HG03575 (cell line): ENCODE results near the gene ENAH.
"Not testable (repeated sequence)": the region's sequence is repeated elsewhere in the genome, so short reads cannot be mapped to it uniquely, and the experiment has no call there.

ENCODE experiments used
- ATAC-seq: cut with Tn5 transposase; IDR thresholded peaks from one replicate; pipeline ENCODE4 v1.9.1; 2021; ENCODE audit not compliant: unreplicated experiment, insufficient number of reproducible peaks, low FRiP score; ENCODE audit errors: extremely low read depth

Gene ENAH

DNA sequence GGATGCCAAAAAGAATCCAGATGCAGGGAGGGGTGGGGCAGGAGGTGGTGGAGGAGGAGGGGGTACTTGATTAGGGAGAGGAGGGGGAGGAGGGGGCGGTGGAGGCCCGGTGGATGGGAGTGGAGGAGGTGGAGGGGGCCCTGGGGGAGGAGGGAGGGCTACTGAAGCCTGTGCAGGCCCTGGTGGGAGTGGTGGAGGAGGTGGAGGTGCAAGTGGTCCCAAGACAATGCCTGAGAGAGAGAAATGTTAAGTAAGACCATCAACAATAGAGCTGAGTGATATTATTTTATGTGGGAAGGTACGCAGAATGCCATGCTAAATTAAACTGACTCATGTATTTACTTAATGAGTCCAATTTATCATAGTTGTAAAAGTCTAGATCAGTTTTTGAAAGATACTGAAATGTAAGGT is 138.2 kb downstream of the ENAH start:
- no peak for ATAC-seq

DNA sequence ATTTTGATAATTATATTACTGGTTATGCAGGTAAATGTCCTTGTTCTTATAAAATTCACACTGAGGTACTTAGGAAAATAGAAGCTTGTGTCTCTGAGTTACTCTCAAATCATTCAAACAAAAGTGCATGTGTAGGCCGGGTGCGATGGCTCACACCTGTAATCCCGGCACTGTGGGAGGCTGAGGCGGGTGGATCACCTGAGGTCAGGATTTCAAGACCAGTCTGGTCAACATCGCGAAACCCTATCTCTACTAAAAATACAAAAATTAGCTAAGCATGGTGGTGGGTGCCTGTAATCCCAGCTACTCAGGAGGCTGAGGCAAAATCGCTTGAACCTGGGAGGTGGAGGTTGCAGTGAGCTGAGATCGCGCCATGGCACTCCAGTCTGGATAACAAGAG is 139.3 kb downstream of the ENAH start:
- not testable (repeated sequence) for ATAC-seq

DNA sequence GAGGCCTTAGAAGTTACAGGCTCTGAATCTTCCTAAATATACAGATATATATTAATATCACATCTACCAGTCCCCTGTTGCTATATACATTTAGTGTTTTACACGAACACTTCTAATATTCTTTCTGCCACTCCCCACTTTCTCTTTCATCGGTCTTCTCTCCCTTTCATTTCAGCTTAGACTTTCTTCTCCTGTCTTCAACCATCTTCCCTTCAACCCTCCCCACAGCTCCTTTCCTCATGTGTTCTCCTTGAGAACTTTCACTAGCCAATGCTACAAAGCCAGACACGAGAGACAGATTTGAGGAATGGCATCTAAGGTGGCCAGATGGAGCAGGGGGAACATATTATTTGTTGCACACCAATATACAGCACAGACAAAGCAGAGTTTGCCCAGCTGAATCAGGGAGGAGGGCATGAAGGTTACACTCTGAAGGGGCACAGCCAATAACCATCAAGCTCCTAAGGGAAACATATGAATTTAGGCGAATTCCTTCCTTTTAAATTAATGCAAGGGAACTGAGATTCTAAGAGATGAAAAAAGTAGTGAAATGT is 141.0 kb downstream of the ENAH start:
- no peak for ATAC-seq

DNA sequence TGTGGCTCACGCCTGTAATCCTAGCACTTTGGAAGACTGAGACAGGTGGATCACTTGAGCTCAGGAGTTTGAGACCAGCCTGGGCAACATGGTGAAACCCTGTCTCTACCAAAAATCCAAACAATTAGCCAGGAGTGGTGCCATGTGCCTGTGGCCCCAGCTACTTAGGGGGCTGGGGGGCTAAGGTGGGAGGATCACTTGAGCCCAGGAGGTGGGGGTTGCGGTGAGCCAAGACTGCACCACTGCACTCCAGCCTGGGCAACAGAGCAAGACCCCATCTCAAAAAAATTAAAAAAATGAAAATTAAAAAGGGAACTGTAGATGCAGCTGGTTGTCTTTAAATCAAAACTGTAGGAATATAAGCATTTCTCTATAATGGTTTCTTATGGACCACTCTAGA is 142.2 kb downstream of the ENAH start:
- not testable (repeated sequence) for ATAC-seq

DNA sequence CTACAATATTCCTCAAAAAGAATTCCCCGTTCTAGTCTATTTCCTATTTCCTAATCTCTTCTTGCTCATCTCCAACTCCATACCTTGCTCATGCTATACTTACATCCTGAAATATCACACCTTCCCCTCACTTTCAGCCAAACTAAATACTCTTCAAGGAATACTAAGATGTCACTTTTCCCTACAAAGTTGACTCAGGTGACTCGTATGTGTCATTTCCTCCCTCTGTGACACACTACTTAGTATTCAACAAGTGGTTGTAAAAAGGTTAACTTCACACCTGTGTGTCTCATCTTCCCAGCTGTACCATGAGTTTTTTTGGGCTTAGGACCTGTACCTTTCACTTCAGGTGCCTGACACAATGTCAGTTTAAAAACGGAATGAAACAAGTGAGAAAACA is 143.2 kb downstream of the ENAH start:
- ATAC-seq: no peak

DNA sequence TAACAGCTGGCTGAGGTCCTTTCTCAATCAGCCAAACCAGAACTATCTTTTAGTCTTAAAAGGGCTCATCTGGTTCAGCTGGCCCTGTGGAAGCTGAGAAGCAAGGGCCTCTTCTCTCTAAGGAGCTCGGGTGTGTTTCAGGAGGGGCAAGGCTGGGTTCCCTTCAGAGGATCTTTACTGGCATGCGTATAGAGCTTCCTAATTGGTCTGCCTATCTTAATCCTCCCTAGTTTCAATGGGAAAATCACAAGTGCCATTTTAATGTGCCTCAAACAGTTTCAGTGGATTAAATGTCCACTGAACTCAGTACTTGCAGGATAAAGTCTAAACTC is 143.6 kb downstream of the ENAH start:
- no peak for ATAC-seq

DNA sequence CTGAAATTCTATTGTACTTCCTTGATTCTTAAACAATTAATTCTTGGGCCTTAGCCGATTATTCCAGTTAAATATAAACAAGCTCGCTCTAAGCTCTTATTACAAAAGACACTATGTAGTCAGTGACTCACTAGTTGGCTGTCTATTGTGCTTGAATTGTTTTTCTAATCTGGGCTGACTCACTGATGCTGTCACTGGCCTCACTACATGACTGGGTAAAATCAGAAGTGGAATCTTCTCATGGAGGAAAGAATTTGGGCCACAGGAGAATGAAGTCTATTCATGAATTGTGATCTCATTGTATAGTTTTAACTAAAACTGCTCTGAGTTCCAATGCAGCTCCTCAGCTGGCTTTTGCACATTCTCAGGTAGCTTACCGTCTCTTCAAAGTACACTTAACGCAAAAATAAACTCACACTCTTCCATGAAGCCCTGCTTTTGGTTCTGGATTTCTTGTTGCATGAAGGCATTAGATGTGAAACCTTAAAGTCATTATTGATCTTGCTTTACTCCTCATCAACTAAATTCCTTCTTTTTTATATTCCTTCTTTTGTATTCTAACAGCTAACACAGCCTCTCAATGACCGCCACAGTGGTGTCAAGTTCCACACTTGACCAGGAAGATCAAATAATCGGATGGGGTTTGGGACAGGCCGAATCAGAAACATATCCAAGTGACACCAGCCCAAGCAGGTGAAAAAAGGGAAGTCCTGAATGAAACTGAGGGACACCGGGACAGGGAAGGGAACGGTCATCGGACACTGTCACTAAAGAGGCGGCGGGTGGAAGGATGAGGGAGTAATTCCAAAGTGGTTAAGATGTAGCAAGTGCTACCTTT is 144.2 kb downstream of the ENAH start:
- ATAC-seq: no peak

DNA sequence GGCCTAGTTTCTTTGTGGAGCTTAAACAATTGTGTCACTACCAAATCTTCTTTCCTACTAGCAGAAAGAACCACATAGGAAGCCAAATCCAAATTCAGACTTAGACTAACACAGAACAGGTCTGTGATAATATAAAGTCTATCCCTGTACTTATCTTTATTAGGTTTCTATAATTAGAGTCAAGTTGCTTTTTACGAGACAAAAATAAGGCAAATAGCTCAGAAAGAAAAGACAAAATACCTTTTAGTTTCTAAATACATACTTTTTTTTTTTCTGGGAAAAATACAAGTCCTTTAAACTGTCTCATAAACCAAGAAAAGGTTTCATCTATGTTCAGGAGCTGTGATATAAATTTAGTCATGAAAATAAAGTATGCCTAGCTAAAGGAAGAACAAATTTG is 146.2 kb downstream of the ENAH start:
- ATAC-seq: no peak

DNA sequence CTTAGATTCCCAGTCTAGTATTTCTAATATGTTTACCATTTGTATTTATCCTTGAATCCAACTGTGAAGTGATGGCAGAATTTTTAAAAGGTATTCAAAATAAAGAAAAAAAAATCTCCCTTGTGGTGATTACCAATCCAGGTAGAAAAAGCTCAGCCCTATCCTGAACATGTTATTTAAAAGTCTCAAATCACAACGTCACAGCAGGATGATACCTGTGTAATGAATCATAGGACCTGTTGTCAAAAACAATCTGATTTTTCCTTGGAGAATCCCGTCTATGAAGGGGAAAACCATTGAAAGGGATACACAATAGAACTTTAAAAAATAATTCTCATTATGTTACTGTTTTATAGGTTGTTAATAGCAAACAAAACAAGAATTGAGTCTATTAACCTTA is 148.1 kb downstream of the ENAH start:
- ATAC-seq: no peak

DNA sequence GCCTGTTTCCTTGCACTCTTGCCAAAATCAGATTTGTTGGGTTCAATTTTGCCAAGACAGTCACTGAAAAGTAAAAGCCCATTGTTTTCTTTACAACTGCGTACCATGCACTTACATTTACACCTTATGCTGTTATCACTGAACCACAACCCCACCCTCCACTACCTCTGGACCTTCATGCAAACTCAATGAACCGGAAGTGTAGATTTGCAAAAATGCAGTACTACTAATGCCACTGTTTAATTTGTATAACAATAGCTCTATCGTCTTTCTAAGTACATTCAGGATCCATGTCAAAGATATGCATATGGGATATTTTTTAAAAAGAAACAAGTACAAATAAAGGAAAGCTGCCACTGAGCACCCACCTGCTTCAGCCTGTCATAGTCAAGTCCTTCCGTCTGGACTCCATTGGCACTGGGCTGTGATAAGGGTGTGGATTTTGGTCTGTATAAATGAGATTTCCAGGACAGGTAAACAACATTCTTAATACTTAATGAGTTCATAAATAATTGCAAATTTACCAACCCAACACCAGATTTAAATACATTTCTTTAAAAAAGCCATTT is 152.2 kb downstream of the ENAH start:
- ATAC-seq: no peak

DNA sequence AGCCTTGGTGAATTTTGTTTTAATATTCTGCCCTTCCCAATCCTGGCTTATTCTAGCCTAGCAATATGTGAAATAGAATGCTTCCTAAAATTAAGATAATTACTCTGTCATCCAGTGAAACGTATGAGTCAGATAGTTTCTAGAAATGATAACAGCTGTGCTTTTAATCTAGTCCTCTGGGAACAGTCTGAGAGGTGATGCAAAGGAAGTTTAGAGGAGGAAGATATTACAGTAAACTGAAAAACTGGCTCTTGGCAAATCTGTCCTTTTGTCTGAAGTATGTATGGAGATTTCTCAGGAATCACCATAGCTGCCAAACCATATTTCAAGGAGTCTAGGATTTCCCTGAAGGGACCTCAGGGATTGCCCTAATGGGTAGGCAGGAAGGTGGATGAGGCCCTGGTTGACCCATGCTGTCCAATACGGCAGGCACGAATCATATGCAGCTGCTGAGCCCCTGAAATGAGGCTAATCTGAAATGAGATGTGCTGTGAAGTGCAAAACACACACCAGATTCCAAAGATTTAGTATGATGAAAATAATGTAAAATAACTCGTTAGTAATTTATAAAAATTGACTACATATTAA is 154.3 kb downstream of the ENAH start:
- no peak for ATAC-seq

DNA sequence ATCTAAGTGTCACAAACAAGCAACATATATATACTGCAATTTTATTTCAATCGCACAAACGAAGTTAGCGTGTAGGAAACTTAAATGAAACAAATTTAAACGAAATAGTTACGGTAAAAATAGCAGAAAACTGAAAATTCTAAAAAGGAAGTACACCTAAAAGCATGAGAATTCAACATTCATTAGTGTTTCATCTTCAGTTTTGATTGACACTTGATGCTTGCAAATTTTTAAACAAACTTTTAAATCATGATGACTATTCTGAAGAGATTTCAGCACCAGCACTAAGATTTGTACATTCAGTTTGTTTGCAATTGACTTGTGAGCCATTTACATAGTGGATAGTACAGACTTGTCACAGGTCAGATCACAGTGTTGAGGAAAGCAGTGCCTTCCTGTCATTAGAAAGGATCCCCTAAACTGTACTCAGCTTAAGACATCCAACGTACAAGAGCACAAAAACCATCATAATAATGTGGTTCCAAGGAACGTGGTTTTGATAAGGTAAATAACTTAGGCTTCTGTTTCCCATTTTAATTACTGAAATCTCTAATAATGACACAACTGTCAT is 158.0 kb downstream of the ENAH start:
- no peak for ATAC-seq

DNA sequence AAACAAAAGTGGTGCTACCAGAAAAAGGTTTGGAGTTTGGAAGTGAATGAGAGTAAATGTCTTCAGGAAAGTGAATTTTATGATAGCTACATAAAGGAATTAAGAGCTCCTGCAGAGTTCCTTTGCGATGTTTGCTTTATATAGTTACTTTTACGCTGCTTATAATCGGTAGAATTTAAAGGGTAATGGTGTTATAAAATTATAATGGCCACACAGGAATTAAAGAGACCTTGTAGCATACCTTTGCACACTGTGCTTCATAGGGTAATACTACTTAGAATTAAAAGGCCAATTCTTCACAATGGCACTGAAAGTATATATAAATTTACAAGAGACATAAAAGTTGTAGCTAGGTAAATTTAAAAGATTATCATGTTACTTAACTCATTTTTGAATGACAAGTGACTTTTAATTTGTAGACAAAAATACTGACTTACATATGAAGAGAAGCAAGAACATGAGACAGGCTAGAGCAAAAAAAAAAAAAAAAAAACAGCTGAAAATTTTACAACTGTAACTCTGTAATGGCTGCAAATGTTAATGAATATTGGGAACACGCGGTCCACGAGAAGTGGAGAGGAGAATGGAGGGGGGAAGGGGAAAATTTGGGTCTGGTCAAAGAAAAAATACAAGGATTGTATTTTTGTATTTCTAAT is 159.2 kb downstream of the ENAH start:
- no peak for ATAC-seq

DNA sequence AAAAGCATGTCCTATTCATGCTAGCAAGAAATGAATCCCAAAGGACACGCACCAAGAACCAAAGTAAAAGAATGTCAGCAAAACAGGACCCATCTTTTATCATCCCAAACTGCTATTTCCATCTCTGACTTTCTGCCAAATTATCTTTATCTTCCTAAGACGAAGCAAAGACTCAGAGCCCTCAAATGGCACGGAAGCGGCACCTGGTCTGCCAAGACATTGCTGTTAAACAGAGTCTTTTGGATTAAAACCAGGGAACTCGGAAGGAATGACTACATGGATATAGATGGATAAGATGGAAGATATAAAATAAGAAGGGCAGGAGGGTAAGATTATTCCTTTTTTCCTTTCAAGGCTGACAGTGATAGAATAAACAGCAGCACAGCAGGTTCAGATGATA is 164.2 kb downstream of the ENAH start:
- ATAC-seq: no peak

DNA sequence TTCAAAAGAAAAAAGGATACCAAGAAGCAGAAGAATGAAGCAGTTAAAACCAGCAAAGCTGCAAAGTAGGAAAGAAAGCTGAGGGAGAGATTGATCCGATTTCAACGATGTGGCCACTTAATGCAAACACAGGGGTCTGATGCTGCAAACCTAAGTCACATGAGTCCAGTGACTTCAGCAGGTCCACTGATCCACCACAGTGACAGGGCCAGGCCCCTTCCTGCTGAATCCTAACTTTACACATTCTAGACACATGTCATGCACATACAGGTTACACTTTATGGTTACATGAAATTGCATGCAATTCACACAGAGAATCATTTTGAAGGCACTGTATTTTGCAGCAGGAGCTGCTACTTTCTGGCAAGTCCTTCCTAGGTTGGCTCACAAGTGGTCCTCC is 166.1 kb downstream of the ENAH start:
- no peak for ATAC-seq

DNA sequence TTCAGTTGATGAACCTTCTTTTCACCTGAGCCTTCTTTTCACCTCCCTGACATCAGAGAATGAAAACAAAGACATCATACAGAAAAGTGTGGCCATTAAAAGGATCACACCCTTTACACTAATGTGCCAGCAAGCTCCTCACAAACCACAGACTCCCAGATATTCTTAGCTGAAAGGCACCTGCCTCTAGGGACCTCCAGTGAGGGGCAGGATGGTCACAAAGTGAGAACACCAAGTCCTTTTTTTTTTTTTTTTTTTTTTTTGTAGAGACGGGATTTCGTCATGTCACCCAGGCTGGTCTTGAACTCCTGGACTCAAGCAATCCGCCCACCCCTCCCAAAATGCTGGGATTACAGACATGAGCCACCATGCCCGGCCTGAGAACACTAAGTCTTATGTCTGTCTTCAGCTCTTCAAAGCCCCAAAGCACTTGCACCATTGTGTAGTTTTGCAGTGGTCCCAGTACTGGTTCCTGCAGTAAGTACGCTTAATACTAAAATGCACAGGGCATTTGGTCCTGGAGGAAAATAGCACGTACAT is 166.9 kb downstream of the ENAH start:
- ATAC-seq: no peak

DNA sequence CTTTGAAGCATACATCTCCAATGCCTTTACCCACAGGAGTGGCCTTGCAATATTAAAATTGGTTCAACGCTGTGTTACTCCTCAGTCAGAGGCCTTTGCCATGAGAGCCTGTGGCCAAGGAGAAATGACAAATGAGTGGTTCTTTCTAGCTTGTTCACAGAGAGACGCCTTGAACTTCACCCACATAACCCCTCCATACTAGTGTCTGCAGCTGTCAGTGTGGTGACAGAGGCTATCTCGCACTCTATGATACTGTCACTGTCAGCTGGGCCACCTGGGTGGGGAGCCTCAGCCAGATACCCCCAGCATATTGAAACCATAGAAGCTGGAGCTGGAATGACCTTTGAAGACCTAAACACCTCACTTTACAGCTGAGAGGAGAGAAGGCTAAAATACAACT is 167.7 kb downstream of the ENAH start:
- ATAC-seq: no peak

DNA sequence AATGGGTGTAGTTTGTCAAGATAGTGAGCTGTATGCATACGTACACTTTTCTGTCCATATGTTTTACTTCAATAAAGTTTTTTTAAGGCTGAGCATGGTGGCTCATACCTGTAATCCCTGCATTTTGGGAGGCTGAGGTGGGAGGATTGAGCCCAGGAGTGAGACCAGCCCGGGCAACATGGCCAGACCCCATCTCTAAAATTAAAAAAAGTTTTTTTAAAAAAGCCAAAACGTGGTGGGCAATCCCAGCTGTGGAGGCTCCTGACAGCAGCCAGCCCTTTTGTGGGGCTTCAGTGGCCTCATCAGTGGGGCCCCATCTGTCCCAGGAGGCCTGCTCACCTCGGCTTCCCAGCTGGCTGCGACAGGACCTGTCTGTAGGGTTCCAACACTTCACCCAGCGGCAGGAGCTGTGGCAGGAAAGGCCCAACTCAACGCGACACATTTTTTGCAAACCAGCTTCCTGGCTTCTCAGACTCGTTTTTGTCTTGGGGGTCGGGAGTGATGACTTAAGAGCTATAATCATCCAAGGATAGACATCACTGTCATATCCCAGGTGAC is 168.2 kb downstream of the ENAH start:
- no peak for ATAC-seq
